HG03196 (cell line): ENCODE measurements around the gene KIAA0319L.

Experiments used
- ATAC-seq: cut with Tn5 transposase; IDR thresholded peaks from one replicate; pipeline ENCODE4 v1.9.1; 2021; ENCODE audit not compliant: unreplicated experiment

The KIAA0319L gene

DNA sequence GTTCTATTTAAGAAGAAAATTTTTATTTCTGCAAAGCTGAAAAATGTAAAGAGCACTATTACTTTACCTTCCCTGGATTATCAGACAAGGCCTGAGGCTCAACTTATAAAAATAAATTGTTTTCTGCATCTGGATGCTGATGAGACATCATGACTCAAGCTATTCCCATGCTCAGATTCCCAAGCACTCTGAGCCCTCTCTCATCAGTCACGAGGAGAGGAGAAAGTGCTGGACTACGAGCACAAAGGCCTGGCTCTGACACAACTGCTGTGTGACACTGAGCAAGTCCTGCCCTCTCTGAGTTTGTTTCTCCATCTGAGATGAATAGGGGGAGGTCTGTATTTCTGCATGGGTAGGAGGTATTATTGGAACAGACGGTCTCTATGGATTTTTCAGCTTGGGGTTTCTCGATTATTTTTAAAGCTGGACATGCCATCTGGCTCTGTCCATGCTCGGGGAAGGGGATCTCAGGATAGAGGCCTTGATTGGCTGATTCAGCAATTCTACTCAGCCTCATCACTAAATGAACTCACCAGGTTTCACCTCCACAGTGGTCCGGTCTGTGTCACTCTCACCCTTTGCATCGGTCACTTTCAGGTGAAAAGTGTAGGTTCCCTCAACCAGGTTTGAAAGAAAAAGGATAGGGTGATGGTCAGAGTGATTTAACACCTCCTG lies 107.7 kb downstream of the KIAA0319L start:
- no peak for ATAC-seq

DNA sequence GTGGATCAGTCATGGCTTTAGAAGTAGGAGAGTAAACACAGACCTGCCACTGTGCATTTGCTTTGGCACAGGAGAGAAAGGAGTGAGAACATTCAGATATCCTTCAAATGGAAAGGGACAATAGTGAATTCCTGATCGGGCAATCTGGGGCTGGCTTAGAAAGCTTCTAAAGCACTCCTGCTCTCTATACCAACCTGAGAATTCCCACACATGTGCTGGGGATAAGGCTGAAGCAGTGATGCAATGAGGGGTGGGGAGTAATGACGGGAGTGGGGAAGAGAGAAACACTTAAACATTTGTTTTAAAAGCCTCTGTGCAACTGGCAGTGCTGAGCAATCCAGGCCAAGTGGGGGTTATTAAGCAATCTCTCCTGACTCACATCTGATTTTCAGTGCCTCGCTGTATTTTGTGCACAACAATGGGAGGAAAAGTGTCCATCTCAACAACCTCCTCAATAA lies 108.8 kb downstream of the KIAA0319L start:
- no peak for ATAC-seq

DNA sequence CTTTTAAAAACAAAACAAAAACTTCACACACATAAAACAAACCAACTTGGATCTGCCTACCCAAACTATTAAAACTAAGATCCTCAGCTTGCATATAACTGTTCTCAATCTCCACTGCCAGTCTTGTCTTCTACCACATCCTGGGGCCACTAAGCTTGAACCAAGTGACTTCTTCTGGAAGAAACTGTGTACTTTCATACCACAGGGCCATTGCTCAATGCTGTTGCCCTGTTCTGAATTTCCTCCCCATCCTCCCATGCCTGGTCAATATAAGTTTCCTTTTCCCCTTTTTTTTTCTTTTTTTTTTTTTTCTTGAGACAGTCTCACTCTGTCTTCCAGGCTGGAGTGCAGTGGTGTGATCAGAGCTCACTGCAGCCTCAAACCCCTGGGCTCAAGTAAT lies 109.9 kb downstream of the KIAA0319L start:
- ATAC-seq: no peak

GRCh38 chr1:35444519-35444774 lies 112.8 kb downstream of the KIAA0319L start:
- ATAC-seq: no peak

DNA sequence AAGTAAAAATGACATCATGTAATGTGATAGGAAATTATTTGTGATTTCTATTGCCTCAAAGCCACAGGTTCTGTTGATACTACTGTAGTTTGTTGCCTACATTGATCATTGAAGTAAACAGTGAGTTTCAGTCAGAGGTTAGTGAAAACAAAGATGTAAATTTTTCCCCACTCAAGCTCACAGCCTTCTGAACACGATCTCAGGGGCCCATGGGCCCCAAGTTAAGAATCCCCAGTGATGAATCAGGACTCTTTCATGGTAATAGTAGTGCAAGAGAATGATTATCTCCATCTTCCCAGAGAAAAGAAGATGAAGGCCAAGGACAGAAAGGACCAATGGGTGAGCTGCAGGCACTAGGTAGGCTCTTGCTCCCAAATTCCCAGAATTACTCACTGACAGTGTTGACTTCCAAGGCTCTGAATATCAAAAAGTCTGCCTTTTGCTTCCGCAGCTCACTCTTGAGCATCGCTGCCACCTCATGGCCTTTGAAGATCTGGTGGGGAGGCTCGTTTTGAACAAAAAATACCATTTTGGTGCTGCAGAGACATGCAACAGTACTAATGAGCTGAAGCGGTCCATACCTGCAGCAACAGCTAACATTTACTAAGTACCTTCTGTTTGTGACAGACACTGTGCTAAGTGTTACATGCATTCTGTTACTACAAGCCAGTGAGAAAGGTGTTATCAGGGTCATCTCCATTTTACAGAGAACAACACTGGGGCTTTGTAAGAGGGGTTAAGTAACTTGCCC lies 113.3 kb downstream of the KIAA0319L start:
- ATAC-seq: no peak

- no peak for ATAC-seq
These were observed 114.5 kb downstream of the KIAA0319L start for GRCh38 chr1:35442734-35443133.

GRCh38 chr1:35441926-35442579 lies 115.2 kb downstream of the KIAA0319L start:
- ATAC-seq: no peak

DNA sequence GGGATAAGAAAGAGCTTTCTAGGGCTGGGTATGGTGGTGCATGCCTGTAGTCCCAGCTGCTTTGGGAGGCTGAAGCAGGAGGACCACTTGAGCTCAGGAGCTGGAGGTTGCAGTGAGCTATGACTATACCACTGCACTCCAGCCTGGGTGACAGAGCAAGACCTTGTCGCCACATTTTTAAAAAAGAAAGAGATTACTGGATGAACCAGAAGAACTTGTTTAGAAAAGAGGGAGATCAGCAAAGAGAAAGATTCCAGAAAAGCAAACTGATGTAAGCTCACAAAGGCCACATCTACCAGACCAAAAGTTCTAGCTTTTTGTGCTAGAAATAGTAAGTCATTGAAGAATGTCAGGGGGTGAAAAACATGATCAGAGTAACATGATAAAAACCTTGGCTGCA lies 117.6 kb downstream of the KIAA0319L start:
- no peak for ATAC-seq

GRCh38 chr1:35437200-35437599 lies 120.0 kb downstream of the KIAA0319L start:
- no peak for ATAC-seq

GRCh38 chr1:35436078-35436477 lies 121.1 kb downstream of the KIAA0319L start:
- ATAC-seq: no peak

DNA sequence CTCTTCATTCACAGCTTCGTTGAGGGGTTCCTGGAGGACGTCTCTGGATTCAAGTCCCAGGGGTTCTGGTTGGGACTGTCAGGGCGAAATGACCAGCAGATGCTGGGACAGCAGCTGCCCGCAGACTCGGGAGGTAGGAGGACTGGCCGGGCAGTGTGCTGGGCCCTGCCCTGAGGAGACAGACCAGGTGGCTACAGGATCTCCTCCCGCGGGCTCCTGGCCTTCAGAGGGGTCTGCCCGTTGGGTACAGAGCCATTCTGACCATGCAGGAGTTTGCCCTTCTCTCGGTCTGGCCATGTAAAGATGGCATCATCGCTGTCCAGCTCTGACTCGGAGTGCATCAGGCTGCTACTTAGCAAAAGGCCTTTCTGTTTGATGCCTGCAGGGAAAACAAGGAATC lies 122.5 kb downstream of the KIAA0319L start:
- no peak for ATAC-seq

GRCh38 chr1:35433714-35434113 lies 123.5 kb downstream of the KIAA0319L start:
- ATAC-seq: no peak

DNA sequence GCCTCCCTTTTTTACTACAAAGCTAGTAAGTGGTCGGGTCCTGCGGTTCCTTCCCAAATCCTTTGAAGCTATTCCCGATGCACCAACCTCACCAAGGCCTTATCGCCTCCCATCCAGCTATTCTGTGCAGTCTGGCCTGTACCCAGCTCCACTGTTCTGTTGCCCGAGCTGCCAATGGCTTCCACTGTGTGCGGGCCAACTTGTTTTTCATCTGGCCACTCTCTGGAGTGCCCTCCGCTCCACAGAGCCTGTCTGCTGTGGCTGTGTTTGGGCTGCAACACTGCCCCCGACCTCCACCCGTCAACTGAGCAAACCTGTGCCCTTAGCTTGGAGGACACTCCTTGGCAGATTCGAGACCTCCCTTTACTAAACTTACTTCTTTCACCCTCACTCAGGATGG lies 125.0 kb downstream of the KIAA0319L start:
- ATAC-seq: no peak

- ATAC-seq: no peak
These were observed 126.0 kb downstream of the KIAA0319L start for GRCh38 chr1:35431173-35431599.

DNA sequence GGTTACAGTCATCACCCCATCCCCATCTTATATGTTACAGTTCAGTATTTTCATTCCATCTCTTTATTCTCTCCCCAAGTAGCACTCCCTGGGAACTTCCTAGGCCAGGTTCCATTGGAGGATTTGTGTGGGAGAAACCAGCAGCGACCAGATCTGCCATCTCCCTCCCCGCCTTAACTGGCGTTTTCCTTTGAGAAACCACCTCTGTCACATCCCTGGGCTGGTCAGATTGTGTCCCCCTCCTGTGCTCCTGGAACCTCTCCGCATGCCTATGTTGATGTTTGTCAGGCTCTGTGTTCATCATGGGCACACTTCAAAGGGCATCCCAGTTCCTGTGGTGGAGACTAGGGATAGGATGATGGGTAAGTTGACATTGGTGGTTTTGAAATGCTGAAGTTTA lies 126.4 kb downstream of the KIAA0319L start:
- no peak for ATAC-seq

DNA sequence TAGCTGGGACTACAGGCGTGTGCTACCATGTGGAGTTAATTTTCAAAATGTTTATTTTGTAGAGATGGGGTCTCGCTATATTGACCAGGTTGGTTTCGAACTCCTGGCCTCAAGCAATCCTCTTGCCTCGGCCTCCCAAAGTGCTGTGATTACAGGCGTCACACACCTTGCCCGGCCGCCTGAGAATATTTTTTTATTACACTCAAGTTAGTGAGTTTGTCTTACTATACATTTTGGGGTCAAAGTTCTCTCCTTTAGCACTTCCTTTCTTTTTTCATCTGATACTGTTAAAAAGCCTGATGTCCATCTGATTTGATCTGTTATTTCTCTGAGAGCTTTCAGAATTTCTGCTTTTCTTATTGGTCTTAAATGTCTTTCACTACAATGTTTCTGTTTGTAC lies 128.8 kb downstream of the KIAA0319L start:
- ATAC-seq: no peak

- no peak for ATAC-seq
These were observed 131.1 kb downstream of the KIAA0319L start for GRCh38 chr1:35426097-35426586.

DNA sequence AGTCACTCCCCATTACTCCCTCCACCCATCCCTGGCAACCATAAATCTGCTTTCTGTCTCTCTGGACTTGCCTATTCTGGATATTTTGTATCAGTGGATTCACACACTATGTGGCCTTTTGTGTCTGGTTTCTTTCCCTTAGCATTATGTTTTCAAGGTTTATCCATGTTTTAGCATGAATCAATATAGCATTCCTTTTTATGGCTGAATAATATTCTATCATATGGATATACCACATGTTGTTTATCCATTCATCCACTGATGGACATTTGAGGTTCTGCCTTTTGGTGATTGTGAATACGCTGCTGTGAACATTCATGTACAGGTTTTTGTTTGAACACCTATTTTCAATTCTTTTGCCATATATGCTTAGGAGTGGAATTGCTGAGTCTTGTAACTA lies 148.3 kb downstream of the KIAA0319L start:
- no peak for ATAC-seq

DNA sequence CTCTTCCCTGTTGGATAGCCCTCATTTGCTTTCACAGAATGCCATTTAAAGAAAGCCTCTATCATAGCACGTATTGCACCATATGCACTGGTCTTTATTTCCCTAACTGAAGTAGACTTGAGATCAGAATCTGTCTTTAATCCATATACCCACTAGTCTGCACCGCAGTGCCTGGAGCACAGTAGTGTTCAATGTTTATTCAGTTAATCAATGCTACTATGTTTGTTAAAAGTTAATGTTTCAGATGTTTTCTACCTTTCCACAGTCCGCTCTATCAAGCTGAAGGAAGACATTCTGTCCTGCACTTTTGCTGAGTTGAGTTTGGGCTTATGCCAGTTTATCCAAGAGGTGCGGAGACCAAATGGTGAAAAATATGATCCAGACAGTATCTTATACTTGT lies 149.5 kb downstream of the KIAA0319L start:
- ATAC-seq: no peak

DNA sequence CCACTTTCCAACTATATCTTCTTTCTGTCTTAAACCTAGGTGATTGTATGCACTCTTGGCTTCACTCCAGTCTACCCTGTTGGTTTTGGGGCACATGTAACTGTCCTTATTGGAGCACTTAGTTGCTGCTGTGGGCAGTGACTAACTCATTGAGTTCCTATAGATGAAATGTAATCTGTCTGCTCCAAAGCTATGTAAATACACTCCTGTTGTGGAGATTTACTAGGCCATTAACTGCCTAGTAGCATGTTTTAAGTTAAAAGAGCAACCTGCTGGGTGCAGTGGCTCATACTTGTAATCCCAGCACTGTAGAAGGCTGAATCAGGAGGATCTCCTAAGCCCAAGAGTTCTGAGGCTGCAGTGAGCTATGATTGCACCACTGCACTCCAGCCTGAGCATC lies 151.1 kb downstream of the KIAA0319L start:
- ATAC-seq: no peak

DNA sequence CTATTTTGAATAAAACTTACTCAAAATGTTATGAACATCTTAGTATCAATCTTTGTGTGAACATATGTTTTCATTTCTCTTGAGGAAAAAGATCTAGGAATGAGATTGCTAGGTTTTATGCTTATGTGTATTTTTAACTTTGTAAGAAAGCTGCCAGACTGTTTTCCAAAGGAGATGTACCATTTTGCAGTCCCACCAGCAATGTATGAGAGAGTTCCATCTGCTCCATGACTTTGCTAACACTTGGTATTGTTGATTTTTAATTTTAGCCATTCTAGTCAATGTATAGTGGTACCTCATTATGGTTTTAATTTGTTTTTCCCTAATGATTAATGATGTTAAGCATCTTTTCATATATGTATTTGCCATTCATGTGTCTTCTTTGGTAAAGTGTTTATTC lies 156.2 kb downstream of the KIAA0319L start:
- ATAC-seq: no peak

- no peak for ATAC-seq
These were observed 158.5 kb downstream of the KIAA0319L start for GRCh38 chr1:35398739-35399138.
